Epidermal melanocyte (primary cell): ENCODE results near the gene PSORS1C2.

Experiments
- DNase-seq: peaks from one replicate; pipeline ENCODE4 v3.0.0; 2011; ENCODE audit warnings: low spot score; ENCODE audit not compliant: insufficient read length

PSORS1C2 gene

DNA sequence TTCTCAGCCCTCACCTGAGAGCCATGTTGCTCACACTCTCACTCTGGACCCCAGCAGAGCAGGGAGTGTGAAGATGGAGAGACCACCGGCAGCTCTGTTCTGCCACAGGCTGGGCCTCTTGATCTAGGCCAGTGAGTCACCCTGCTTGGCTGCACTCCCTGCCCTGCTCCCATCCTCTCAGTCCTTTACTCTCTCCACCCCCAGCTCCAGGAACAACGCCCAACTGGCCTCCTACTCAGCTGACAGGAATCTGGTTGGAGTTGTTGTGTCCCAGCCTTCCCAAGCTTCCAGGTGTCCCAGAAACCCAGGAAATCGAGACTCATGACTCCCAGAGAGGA, 24.4 kb downstream of the PSORS1C2 start, which contains the start of gene PSORS1C1:
PSORS1C1 (plus strand) TSS at position 260 of the 338 bp plus-strand sequence. CDS start 14,833 bp downstream, outside the sequence.
- peak; percentile 59 for DNase-seq

DNA sequence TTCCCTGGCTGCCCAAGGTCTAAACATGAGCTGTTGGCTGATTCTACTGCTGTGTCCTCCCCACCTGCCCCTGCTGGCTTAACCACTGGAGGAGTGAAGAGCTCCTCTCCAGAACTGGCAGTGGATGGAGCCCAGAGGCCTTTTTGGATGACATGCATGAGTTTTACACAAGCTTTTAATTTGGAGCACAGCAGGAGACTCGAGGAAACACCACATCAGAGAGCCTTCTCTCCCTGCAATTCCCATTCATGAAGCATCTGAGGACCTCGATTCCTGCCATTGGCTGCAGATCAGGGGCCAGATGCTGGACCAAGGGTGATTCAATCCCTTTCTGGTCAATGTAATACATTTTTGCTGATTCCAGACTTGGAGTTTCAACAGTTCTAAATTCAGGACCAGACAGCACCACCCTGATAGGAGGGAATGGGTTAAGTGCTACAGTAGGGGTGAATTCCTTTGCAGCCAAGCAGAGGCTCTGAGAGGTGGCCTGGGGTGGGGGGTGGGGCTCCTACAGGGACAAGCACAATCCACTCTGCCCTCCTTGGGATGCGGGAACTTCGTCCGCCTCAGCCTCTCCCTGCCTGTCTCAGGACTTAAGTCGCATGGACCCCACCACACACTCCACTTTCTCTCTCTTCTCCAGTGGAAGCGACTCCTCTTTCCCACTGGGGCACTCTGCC, 24.9 kb downstream of the PSORS1C2 start:
- DNase-seq: peak; percentile 36

DNA sequence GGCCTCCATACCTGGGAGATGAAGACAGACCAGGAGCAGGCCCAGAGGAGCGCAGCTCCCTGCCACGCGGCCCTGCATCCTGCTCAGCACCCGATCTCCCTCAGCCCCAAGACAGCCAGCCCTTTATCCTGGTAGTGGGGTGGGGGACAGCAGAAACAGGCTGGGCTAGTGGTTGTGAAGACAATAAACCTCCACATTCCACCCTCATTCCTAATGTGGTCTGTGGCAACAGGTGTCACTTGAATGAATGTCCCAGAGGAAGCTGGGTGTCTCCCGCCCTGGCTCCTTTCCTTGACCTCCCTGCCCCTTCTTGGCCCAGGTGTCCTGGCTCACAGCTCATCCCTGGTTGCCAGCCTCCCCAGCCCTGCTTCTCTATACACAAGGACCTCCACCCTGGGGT, 26.4 kb downstream of the PSORS1C2 start, which contains the start of gene C6orf15:
C6orf15 (minus strand) TSS at position 98 of the 400 bp plus-strand sequence; CDS start at position 78, 20 bp downstream.
- DNase-seq: no peak

DNA sequence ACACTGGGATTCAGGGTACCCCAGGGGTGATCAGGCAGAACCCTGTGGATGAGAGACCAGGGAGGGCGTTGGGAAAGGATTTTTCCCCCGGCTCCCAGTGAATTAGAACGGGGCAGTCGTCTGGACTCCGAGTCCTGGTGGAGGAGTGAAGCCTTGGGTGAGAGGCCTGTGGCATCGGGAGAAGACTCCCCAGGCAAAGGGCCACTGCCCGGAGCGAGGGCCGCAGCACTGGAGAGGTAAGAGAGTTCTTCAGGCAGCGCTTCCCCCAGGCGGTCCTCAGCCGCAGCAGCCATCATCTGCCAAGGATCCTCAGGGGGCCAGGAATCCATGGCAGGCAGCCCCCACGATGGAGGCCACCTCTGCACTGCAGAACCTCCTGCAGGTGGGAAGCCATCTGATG, 27.2 kb downstream of the PSORS1C2 start:
- DNase-seq: no peak

DNA sequence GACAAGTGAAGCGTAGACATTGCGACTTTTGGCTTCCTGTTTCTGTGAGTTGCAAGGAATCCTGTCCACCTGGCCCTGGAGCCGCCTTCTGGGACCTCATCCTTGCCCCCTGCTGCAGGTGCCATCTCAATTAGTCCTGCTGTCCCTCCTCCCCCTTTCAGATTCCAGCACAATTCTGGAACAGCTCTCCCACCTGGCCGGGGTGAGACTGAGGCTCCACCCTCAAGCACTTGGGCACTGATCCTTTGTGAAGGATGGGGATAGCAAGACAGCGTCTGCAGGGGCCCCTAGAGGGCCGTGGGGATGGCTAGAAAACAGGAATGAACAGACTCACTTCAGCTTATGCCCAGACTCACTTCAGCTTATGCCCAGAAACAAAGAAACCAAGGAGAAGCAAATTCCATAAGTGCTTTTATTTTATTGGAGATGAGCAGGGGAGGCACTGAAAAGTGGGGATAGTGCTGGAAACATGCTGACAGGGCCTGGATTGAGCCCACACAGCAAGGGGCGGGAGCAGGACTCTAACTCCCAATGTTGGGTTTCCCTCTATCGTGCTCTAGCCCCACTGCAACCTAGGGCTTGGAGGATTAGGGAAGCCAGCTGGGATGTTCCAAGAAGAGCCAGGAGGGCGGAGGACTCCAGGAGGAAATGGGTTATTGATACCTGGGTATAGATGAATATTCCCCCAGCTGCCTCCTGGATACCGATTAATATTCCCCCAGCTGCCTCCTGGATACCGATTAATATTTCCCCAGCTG, 27.9 kb downstream of the PSORS1C2 start:
- DNase-seq: no peak

DNA sequence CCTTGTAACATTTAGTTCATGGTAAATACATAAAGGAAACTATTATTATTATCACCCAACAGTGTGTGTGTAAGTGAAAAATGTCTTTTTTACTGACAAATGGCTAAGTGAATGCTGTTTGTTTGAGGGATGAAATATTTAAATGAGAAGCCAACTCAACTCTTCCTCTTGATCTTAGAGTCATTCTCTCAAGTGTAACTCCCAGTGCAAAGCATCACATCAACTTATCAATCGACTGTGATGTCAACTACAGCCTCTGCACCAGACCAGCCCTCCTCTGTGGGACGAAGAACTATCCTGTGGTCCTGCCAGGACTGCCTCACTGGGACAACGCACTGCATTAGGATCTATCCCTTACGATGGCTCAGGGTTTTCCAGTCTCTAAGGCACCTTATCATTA, 31.8 kb downstream of the PSORS1C2 start:
- no peak for DNase-seq

DNA sequence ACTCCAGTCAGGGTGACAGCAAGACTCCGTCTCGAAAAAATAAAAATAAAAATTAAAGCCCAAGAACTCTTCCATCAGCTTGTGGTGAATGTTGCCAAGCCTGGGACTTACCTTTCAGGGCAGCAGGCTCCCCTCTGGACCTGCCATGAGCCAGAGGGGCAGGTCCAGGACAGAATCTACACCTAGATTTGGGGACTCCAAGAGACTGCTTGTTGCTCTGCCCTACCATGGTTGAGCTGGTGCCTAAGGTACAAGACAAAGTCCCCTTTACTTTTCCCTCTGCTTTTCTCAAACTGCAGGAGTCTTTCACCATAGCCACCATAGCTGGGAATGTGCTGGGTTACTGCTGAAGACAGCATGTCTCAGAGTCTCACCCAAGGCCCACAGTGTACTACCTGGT, 35.7 kb downstream of the PSORS1C2 start:
- DNase-seq: no peak

DNA sequence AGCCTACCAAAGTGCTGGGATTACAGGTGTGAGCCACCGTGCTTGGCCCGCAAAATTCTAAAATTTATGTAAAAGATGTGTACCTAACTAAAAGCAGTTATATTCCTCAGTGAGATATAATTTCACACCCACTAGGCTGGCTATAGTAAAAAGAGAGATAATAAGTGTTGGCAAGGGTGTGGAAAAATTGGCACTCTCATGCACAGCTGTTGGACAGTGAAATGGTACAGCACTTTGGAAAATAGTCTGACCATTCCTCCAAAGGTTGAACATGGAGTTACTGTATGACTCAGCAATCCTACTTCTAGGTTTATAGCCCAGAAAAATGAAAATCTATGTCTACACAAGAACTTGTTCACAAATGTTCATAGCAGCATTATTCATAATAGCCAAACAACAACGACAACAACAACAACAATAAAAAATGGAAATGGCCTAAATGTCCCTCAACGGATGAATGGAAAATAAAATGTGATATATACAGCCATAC, 40.4 kb downstream of the PSORS1C2 start:
- no peak for DNase-seq

DNA sequence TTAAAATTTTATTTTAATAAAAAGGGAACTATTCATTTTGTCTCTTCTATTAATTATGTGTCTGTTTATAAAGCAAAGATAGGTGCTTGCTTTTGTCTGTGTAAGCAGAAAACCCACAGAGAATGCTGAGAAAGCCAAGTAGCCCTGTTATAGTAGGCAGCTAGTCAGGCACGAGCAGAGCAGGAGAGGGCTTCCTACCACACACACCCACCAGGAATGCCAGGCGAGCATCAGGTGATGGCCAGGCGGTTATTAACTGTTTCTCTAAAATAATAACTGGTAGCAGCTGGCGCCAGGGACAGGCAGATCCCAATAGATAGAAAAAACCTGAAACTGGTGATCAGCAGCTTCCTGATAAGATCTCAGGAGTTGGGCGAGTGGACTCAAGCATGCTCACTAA, 42.2 kb downstream of the PSORS1C2 start:
- no peak for DNase-seq

DNA sequence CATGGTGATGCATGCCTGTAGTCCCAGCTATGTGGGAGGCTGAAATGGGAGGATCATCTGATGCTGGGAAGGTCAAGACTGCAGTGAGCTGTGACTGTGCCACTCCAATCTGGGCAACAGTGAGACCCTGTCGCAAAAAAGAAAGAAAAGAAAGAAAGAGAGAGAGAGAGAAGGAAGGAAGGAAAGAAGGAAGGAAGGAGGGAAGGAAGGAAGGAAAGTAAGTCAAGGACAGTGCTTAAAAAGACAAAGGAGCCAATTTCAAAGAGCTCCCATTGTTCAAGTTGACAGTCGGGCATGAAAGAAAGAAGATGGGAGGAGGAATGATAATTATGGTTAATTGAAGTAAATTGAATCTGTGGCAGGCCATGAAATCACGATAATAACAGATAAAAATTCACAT, 42.7 kb downstream of the PSORS1C2 start:
- no peak for DNase-seq

DNA sequence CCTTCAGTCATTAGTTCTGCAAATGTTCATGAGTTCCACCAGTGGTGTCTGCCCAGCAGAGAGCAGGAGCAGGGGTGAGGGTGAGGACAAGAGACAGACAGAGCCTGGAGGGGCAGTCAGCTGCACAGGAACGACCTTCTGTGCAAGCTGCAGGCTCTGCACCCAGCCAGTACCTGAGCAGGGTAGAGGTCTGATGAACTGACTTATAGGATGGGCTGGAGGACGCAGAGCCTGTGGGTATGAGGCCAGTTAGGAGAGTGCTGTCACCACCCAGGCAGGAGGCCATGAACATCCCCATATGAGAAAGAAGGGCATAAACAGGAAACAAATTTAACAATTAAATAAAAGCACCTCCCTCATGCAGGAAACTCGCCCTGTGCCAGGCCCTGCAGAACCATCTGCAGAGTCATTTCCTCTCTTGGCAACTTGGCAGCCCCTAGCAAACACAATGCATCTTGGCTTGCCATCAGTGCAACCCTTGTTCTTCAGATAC, 44.4 kb downstream of the PSORS1C2 start:
- DNase-seq: no peak

DNA sequence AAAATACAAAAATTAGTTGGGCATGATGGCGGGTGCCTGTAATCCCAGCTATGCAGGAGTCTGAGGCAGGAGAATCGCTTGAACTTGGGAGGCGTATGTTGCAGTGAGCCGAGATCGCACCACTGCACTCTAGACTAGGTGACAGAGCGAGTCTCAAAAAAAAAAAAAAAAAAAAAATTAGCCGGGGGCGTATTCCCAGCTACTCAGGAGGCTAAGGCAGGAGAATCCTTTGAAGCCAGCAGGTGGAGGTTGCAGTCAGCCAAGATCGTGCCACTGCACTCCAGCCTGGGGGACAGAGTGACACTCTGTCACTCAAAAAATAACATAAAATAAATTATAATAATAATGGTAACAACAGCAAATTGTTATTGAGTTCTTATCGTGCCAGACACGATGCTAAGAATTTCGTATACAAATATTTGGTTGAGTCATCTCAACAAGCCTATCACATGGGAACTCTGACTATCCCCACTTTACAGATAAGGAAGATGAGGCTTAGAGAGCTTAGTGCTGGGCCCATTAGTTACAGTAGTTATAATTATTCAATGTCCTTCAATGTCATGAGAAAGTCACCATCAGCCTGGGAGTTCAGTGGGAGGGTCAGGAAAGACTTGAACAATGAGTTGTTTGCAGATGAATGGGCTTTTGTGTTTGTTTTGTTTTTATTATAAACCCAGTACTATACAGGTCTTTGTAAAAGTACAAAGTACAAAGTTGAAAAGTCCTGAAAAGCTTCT, 45.9 kb downstream of the PSORS1C2 start:
- no peak for DNase-seq

DNA sequence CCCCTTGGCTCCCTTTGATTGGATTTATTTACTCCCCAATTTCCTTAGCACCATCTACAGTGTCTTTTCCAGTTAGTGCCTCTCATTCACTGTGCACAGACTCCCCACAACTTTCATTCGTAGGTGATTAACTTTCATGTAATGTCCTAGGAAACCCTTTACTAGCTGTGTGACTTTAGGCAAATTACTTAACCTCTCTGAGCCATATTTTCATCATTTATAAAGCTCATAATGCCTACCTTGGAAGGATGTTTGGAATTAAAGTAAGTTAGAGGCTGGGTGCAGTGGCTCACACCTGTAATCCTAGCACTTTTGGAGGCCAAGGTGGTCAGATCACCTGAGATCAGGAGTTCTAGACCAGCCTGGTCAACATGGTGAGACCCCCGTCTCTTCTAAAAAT, 46.6 kb downstream of the PSORS1C2 start:
- DNase-seq: no peak

DNA sequence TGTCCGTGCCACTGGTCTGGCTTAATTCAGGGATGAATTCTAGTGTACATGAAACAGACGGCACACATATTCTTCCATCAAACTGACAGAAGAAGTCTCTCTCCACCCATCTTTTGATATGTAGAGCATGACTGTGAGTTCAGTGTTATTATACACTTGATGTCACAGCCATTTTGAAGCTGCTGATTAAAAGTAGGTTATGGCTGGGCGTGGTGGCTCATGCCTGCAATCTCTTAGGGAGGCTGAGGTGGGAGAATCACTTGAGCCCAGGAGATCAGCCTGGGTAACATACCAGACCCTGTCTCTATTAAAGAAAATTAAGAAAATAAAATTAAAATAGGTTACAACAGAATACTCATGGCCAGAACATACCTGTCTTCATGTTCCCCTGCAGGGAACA, 47.2 kb downstream of the PSORS1C2 start:
- DNase-seq: no peak

DNA sequence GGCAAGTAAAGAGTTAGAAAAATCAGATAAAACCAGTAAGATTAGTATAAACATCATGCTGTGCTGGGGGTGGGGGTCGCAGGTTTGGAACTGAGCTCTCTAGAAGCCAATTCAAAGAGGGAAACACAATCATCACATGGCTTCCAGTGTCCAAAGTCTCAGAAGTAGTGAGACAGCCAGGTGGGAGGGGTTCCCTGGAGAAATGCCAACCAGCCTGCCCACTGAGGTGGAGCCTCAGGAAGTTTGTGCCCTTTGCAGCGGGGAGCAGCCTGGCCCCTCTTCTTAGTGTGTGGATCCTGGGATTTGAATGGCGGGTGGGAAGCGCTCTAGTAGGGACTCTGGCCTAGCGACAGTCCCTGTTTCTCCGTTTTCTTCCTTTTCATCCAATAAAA, 47.9 kb downstream of the PSORS1C2 start:
- no peak for DNase-seq

DNA sequence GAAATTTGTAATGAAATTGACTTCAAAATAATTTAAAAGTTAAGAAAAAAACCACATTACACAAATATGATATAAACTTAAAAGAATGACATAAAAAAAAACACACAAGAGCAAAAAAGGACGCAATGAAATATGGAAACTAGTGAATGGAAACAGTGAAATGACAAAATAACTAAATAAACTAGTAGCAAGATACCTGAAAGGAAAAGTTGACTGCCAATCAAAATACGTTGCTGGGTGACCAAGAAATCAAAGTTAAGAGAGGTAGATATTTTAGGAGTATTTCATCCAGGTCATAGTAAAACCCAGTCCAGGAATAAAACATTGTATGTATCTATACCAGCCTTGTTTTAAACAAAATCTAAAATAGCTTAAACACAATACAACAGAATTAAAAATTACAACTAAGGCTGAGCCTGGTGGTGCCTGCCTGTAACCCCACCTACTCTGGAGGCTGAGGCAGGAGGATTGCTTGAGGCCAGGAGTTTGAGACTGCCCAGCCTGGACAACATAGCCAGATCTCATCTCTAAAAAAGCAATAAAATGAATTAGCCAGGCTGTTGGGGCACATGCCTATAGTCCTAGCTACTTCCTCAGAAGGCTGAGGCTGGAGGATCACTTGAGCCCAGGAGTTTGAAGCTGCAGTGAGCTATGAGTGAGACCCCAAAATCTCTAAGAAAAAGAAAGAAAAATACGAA, 48.4 kb downstream of the PSORS1C2 start:
- no peak for DNase-seq
